ENCODE results near the gene C10orf143.

The C10orf143 gene

GRCh38 chr10:130053561-130053960 is 57.1 kb downstream of the C10orf143 start:
- DNase-seq: no peak

DNA sequence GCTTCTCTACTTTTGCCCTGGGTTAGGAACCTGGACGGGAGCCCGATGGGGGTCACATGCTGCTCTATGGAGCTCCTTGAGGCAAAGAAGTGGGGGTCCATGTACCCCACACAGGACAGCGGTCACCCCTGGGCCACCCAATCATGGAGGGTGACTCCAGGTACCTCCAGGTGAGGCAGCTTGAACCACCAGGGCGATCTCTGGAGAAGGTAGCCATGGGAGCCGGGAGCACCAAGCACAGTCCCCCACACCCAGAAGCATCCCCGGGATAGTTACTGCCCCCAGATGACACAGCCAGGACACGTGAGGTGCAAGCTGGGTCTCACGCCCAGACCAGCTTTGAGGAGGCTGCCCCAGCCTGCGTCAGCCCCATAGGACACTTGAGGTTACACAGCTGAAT is 58.4 kb downstream of the C10orf143 start:
- DNase-seq: no peak

GRCh38 chr10:130050721-130051120 is 59.9 kb downstream of the C10orf143 start:
- no peak for DNase-seq

- DNase-seq: no peak
Observed at GRCh38 chr10:130049987-130050386, 60.6 kb downstream of the C10orf143 start.

DNA sequence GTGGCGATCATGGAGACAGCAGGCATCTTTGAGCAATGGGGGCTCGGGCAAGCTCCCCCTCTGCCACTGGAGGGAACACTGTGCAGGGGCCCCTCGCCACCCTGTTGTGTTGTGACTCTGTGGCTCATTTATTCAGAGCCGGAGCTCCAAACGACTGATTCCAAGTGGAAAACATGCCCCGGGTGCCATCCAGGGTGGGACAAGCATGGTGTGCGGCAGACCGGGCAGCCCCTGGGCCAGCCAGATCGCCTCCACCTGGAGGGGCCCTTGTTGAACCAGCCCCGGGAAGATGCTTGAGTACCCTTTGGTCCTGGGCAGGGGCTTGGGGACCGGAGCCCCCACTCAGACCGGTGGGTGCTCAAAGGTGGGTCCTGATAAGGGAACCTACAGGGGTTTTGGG is 61.4 kb downstream of the C10orf143 start:
- no peak for DNase-seq

DNA sequence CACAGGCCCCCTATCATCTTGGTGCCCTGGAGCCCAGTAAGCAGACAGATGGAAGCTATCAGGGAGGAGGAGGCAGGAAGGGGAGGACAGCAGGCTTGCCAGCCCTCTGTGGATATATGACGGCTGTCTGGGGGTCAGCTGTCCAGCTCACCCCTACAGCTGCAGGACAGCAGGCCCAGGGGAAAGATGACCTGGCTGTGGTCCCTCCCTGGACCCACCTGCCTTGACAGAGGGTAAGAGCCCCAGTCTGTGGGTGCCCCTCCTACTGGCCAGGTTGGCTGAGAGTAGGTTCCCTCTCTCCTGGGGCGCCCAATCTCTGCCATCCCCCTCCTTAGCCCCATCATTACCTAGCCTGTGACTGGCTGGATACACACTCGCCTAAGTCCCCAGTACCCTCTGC is 62.5 kb downstream of the C10orf143 start:
- DNase-seq: no peak

GRCh38 chr10:130047336-130047735 is 63.3 kb downstream of the C10orf143 start:
- DNase-seq: no peak

DNA sequence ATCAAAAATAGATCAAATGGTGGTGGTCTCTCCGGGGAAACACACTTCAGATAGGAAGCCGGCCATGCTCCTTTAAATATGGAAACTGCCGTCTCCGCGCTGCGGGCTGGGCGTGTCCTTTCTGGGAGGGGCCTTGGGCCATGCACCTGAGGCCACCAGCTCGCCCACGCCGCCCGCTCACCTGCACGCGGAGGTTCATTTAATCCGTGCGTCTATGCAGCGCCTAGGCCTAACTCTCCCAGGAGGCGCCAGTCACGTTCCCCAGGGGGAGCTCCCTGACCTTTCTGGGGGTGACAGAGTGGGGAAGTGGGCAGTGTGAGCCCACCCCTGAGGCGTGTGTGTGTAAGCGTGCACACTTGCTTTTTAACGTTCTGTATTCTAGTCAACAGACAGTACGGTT is 64.0 kb downstream of the C10orf143 start:
- no peak for DNase-seq

- DNase-seq: no peak
Observed at GRCh38 chr10:130045801-130046321, 64.8 kb downstream of the C10orf143 start.

GRCh38 chr10:130045091-130045652 is 65.5 kb downstream of the C10orf143 start:
- no peak for DNase-seq

DNA sequence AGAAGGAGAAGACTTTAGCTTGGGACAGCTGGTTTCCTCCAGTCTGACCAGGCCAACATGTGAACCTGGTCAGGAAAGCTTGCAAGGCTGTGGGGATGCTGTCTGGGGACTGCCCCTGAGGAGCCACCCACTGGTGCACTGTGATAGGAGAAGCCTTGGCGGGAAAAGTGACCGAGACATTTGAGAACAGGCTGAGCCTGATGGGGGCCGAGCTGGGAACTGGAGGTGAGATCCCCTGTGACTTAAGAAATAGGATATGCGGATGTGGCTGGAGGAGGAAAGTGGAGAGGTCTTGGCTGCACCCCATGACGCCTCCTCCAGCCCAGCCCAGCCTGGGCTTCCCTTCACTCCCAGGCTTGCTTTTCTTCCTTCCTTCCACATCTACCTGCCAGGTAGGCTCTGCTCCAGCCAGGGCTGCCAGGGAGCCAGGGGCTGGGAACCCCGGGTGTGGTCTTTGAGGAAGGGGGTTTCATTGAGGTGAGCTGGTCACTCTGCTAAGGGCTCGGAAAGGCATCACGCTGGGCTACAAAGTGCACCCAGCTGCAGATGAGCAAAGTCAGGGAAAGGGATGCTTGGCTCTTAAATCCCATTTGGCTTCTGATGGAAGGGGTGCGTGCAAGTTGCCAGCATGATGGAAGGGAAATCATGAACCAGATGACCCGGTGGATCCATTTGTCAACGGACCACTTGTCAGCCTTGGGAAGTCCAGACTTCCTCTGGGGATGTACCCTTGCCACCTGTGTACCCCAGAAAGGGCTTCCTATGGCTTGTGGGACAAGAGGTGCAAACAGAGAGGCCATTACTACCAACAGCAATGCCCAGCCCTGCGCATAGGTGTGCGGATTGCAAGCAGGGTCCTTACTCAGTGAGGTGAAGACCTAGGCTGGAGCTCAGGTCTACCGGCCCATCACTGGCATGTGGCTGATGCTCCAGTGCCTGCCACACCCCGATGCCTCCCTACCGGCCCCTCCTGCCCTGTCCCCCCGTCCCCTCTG is 66.3 kb downstream of the C10orf143 start:
- DNase-seq: no peak

- DNase-seq: no peak
Observed at GRCh38 chr10:130043491-130043890, 67.1 kb downstream of the C10orf143 start.

GRCh38 chr10:130042381-130042780 is 68.2 kb downstream of the C10orf143 start:
- DNase-seq: no peak

DNA sequence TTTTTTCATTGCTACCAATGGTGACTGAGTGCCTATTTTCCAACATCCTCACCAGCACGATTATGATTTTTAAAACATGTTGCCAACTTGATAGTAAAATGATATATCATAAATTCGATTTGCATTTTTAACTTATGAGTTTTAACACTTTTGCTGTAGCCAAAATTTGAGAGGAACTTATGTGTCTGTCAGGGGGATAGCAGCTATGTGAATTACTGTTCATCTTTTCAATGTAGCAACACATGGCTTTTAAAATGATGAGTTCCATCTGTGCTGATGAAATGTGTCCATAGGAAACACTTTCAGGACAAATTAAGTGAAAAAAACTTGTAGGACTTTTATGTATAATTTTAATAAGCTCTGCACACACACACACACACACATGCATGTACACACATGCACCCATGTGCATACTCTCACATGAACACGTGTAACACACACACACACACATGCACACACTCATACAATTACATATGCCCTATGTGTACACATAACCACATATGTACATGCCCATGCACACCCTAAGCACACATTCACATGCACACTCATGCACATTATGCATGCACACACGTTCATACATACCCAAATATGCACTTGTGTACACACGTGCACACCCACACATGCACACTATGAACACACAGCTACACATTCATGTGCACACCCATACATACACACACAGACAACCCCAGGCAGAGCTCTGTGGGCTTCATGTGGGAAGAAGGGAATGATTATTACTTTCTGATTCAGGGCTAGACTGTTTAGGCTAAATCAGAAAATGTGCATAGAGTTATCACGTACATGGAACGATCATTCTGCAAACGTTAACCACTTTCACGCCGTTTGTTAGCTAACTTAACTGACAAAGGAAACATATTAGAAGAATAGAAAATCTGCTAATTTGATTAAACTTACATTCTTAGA is 68.9 kb downstream of the C10orf143 start:
- DNase-seq: no peak

DNA sequence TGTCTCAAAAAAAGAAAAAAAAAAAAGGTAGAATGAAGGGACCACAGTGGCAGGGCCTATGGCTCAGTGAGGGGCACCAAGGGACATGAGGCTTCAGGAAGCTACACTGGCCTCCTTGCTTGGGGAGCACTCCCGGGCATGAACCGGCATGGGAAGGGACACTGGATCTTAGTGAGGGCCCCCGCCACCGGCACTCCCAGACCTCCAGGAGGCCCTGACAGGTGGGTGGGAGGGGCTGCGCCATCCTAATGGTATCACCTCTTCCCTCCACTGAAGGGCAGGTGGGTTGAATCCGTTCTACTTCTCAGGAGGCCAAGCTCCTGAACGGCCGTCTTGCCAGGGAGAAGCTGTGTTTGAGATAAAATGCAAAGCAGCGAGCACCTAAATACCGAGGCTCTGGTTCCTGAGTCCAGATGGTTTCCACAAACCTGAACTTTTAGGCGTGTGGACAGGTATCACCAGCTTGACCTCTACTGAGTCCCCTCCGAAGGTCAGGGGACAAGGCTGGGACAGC is 69.8 kb downstream of the C10orf143 start:
- no peak for DNase-seq

DNA sequence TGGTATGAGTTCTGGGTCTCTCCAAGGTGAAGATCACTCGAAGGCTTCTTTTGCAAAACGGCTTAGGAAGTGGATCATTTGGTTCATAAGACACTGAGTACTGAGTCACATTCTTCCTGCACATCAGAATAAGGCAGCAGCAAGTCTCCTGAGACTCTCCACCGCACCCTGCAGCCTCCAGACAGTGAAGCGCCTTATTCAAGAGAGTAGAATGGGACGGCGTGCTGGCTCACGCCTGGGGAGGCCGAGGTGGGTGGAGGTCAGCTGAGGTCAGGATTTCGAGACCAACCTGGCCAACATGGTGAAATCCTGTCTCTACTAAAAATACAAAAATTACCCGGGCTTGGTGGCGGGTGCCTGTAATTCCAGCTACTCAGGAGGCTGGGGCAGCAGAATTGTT is 70.3 kb downstream of the C10orf143 start:
- DNase-seq: no peak

- DNase-seq: no peak
Observed at GRCh38 chr10:130039141-130039540, 71.5 kb downstream of the C10orf143 start.

DNA sequence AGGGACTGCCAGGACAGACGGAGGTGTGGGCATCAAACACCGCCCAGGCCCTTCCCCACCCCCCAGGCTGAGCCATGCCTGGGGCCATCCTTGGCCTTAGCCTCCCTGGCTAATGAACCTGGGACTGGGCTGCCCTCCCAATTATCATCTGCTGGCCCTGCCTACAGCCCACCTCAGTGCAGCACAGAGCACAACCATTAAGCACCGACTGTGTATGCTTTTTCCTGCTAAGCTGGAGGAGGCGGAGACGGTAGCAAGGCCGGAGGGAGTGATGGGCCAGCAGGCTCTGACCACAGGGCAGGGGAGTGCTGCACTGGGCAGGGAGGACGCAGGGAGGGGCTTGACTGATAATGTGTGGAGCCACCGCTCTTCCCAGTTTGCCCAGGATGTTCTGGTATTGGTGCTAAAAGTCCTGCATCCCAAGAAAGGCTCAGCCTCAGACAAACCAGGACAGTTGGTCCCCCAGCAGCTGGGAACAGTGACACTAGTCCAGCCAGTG is 72.0 kb downstream of the C10orf143 start:
- no peak for DNase-seq

DNA sequence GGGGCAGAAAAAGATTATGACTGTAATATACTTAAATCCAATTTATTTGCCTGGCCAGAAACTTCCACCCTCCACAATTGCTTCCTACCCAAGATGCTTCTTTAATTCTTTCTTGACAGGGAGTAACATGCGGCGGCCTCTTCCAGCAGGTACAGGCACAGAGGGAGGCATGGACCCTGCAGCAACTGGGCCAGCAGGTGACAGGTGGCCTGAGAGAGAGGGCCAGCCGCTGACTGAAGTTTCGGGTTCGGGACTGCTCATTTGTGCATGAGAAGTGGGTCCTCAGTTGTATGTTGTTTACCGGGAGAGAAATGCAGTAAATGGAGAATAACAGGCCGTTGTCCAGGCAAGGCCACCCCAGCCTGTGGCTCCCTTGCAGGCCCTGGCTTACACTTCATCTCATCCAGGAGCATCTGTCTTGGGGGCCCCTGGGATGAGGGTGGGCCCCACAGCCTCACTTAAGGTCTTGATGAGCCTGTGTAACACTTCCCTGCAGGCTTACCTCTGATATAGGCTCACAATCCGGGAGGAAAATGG is 72.5 kb downstream of the C10orf143 start:
- no peak for DNase-seq

DNA sequence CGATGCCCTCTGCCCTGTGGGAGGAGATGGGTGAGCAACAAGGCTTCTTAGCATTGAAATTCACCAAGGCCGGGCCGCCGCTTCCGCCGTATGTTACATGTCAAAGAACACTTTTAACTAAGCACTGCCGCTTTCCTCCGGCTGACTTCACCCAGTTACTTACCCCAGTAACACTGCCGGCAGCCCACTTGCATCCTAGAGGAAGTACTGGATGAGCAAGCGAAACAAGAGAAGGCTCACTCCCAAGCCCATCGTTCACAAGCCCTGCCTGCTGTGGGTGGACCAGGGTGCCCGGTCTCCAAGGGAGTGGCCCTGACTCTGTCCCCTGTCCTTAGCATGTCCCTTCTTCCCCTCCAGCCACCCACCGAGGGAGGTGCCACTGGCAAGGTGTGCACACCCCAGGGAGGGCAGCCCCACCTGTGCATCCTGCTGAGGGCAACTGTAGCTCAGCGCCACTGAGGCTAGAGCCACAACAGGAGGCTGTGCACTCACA is 73.4 kb downstream of the C10orf143 start:
- DNase-seq: no peak
